Measurements from ENCODE around the gene MGAT5.

- TF ChIP-seq, protein P1, sequence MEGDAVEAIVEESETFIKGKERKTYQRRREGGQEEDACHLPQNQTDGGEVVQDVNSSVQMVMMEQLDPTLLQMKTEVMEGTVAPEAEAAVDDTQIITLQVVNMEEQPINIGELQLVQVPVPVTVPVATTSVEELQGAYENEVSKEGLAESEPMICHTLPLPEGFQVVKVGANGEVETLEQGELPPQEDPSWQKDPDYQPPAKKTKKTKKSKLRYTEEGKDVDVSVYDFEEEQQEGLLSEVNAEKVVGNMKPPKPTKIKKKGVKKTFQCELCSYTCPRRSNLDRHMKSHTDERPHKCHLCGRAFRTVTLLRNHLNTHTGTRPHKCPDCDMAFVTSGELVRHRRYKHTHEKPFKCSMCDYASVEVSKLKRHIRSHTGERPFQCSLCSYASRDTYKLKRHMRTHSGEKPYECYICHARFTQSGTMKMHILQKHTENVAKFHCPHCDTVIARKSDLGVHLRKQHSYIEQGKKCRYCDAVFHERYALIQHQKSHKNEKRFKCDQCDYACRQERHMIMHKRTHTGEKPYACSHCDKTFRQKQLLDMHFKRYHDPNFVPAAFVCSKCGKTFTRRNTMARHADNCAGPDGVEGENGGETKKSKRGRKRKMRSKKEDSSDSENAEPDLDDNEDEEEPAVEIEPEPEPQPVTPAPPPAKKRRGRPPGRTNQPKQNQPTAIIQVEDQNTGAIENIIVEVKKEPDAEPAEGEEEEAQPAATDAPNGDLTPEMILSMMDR (IDR thresholded peaks at IDR 0.05): no peak
- TF ChIP-seq POLR2A (IDR thresholded peaks at IDR 0.05): no peak
These were observed 6.2 kb upstream of the MGAT5 start for GRCh38 chr2:134247679-134248078.

Measured in uterus (tissue), 2 donors.